ENCODE measurements around the gene PIK3AP1. TPM values are rescaled to one million over a fixed set of nuclear protein-coding genes. Genes with fewer than 3 reads are reported as not detected.

Gene PIK3AP1
- total and polyA plus RNA-seq, 7 donors = 6.1 to 22.0 (median 10.0) TPM

GRCh38 chr10:96678725-96679124 lies 41.6 kb downstream of the PIK3AP1 start:
- intact Hi-C loops (cut with DNase I) = no loop called here
- no peak for TF ChIP-seq POLR2A (IDR thresholded peaks at IDR 0.05)
- no peak for TF ChIP-seq CTCF (IDR thresholded peaks at IDR 0.05)
- TF ChIP-seq EP300 (IDR thresholded peaks at IDR 0.05) = no peak
- no peak for TF ChIP-seq POLR2AphosphoS5 (IDR thresholded peaks at IDR 0.05)
- 85 to 98% methylated on average over 1 of the region's 1 CpG for WGBS, 2 donors
- Histone ChIP-seq H3K27ac (no peak overlapping the region), H3K9me3 (no peaks in the 10 kb centered on the region), H3K27me3 (no peaks in the 10 kb centered on the region), H3K4me1 (peaks cover 0 to 8% (median 2%) of the 10 kb centered on the region in 4 donors), H3K36me3 (no peaks in the 10 kb centered on the region), H3K4me3 (no peak overlapping the region)
- DNase-seq = no peak

GRCh38 chr10:96676272-96677112 lies 43.8 kb downstream of the PIK3AP1 start:
- Histone ChIP-seq H3K4me1 (peaks cover 0 to 15% (median 4%) of the 10 kb centered on the region in 4 donors), H3K36me3 (no peaks in the 10 kb centered on the region), H3K27me3 (no peaks in the 10 kb centered on the region), H3K4me3 (no peak overlapping the region), H3K9me3 (no peaks in the 10 kb centered on the region), H3K27ac (no peak overlapping the region)
- no peak for TF ChIP-seq CTCF (IDR thresholded peaks at IDR 0.05)
- no peak for TF ChIP-seq POLR2A (IDR thresholded peaks at IDR 0.05)
- no peak for TF ChIP-seq EP300 (IDR thresholded peaks at IDR 0.05)
- no peak for TF ChIP-seq POLR2AphosphoS5 (IDR thresholded peaks at IDR 0.05)
- no peak for DNase-seq
- intact Hi-C loops (cut with DNase I) = no loop called here
- 86 to 93% methylated on average over 10 of the region's 10 CpGs for WGBS, 2 donors

- Histone ChIP-seq H3K27ac (no peak overlapping the region), H3K4me1 (peaks cover 0 to 15% (median 4%) of the 10 kb centered on the region in 4 donors), H3K9me3 (no peaks in the 10 kb centered on the region), H3K36me3 (no peaks in the 10 kb centered on the region), H3K4me3 (no peak overlapping the region), H3K27me3 (no peaks in the 10 kb centered on the region)
- TF ChIP-seq POLR2AphosphoS5 (IDR thresholded peaks at IDR 0.05) (no peak), POLR2A (IDR thresholded peaks at IDR 0.05) (no peak), CTCF (IDR thresholded peaks at IDR 0.05) (no peak), EP300 (IDR thresholded peaks at IDR 0.05) (no peak)
- WGBS, 2 donors = 85 to 87% methylated on average over 3 of the region's 3 CpGs
- intact Hi-C loops (cut with DNase I) = no loop called here
- no peak for DNase-seq
Measured at GRCh38 chr10:96675846-96676245, 44.5 kb downstream of the PIK3AP1 start.

- intact Hi-C loops (cut with DNase I) = no loop called here
- peak overlapping the region in 1 of 4 donors; percentile 22 for H3K4me3 ChIP-seq
- peaks cover 0 to 15% (median 4%) of the 10 kb centered on the region in 4 donors for H3K4me1 ChIP-seq
- TF ChIP-seq POLR2A (IDR thresholded peaks at IDR 0.05) (no peak), POLR2AphosphoS5 (IDR thresholded peaks at IDR 0.05) (no peak), EP300 (IDR thresholded peaks at IDR 0.05) (no peak)
- DNase-seq = no peak
- peak overlapping the region; percentile 49 to 71 (median 64) for H3K27ac ChIP-seq
- no peaks in the 10 kb centered on the region for H3K36me3 ChIP-seq
- no peaks in the 10 kb centered on the region for H3K27me3 ChIP-seq
- WGBS, 2 donors = 31 to 62% methylated on average over 11 of the region's 11 CpGs
- H3K9me3 ChIP-seq = no peaks in the 10 kb centered on the region
Measured at GRCh38 chr10:96673318-96674099, 46.8 kb downstream of the PIK3AP1 start.
